Psoas muscle (tissue), 8 donors: ENCODE measurements around the gene THPO. TPM values are rescaled to one million over a fixed set of nuclear protein-coding genes. Genes with fewer than 3 reads are reported as not detected.

Experiments used
- ATAC-seq, 4 donors: fragments of 200-7000 bp; cut with Tn5 transposase; one replicate each; pipeline ENCODE4 v1.9.1; 2020; ENCODE audit warnings: moderate library complexity in 3 of 4, mild to moderate bottlenecking in 2 of 4
- DNase-seq, 2 donors: peaks; one replicate each; pipeline ENCODE4 v3.0.0-alpha.2; 2020
- H3K27ac ChIP-seq: fragments of 200-600 bp; one replicate; pipeline ENCODE4 v1.8.0; 2022
- H3K27me3 ChIP-seq, 3 donors: fragments of 200-600 bp in 1 of 3; one replicate each; pipeline versions ENCODE4 v1.6.1 to v1.8.0; 2013 to 2022; ENCODE audit warnings: low read length in 2 of 3, mild to moderate bottlenecking in 2 of 3, moderate library complexity in 1 of 3; ENCODE audit not compliant: insufficient read depth in 3 of 3
- H3K36me3 ChIP-seq, 2 donors: fragments of 200-600 bp in 1 of 2; one replicate each; pipeline versions ENCODE4 v1.6.1 to v1.8.0; 2013 to 2022; ENCODE audit warnings: low read depth in 1 of 2, mild to moderate bottlenecking in 1 of 2, moderate library complexity in 1 of 2; ENCODE audit not compliant: insufficient read depth in 1 of 2
- H3K4me1 ChIP-seq: fragments of 200-600 bp; one replicate; pipeline ENCODE4 v1.8.0; 2022
- H3K4me3 ChIP-seq: fragments of 200-600 bp; one replicate; pipeline ENCODE4 v1.8.0; 2022; ENCODE audit warnings: mild to moderate bottlenecking
- H3K9me3 ChIP-seq: fragments of 200-600 bp; one replicate; pipeline ENCODE4 v1.8.0; 2022
- CTCF ChIP-seq: fragments of 200-600 bp; IDR thresholded peaks from one replicate; pipeline ENCODE4 v1.8.0; 2022; ENCODE audit warnings: antibody characterized with exemption
- WGBS, 3 donors: extraction: QIAGEN DNeasy Blood & Tissue Kit; methylation state at CpG; one replicate each; pipeline versions ENCODE4 v1.1.6 to v1.1.7; 2013; 5-methylcytosine and 5-hydroxymethylcytosine counted together
- intact Hi-C, 2 donors: fragments of 100-400 bp; cut with DNase I; formaldehyde crosslinking; loops; one replicate each; pipeline versions ENCODE4 v1.11.0 to v1.14.2; 2022
- polyA plus RNA-seq, 3 donors: library from polyadenylated mRNA; stranded (reverse); fragments of 200-250 nt; gene quantifications; one replicate each; pipeline ENCODE4 v1.2.3, GENCODE V29; 2013
- total RNA-seq, 4 donors: library from RNA; stranded (reverse); fragmentation: NEBNext Ultra II Directional in 2 of 4; extraction: Animal tissue kit (Norgen Biotek cat#: 25700) in 2 of 4; gene quantifications; one replicate each; pipeline versions ENCODE4 v1.2.1 to v1.2.4, GENCODE V29; 2021 to 2023
- donor health status: healthy with polysubstance abuse.
- donor health status: DM: no; HTN: no; CAD: no; lungs with moderate emphysema.
- donor health status: Bipolar disorder and iron deficiency.
- donor health status: healthy.
- donor health status: DM: yes; HTN: yes; CAD: no.
- donor health status: DM: no; HTN: no; CAD: no.
- donor health status: DM: no; HTN: no; CAD: no.
- donor health status: DM: yes; HTN: yes; CAD: no.

The THPO gene
- total and polyA plus RNA-seq, 7 donors = 0.49 to 3.0 (median 0.92) TPM

- no peak for DNase-seq
- no peak for ATAC-seq
- H3K27me3 ChIP-seq = no peaks in the 10 kb centered on the region
- intact Hi-C loops = no loop called here
- H3K4me3 ChIP-seq = peak overlapping the region; percentile 96
- peaks cover 0 to 18% of the 10 kb centered on the region in 2 donors for H3K36me3 ChIP-seq
- H3K4me1 ChIP-seq = peaks cover 11% of the 10 kb centered on the region
- whole genome bisulfite sequencing, 3 donors = 8 to 10% (median 8%) methylated on average over 23 to 24 of the region's 24 CpGs
- H3K9me3 ChIP-seq = no peaks in the 10 kb centered on the region
- peak overlapping the region; percentile 98 for H3K27ac ChIP-seq
- TF ChIP-seq CTCF = no peak
Observed at GRCh38 chr3:184360929-184361531, 17.0 kb downstream of the THPO start.

- Histone ChIP-seq H3K4me3 (peak overlapping the region; percentile 96), H3K4me1 (peaks cover 11% of the 10 kb centered on the region), H3K36me3 (peaks cover 0 to 13% of the 10 kb centered on the region in 2 donors), H3K27me3 (no peaks in the 10 kb centered on the region), H3K27ac (no peak overlapping the region), H3K9me3 (no peaks in the 10 kb centered on the region)
- DNase-seq = no peak
- TF ChIP-seq CTCF = no peak
- ATAC-seq = no peak
- intact Hi-C loops = no loop called here
- WGBS, 3 donors = 70 to 76% (median 74%) methylated on average over 12 of the region's 12 CpGs
Observed at GRCh38 chr3:184360070-184360928, 17.7 kb downstream of the THPO start.

GRCh38 chr3:184359610-184360009, 18.4 kb downstream of the THPO start:
- H3K4me3 ChIP-seq = no peak overlapping the region
- no peak overlapping the region for H3K27ac ChIP-seq
- no peaks in the 10 kb centered on the region for H3K27me3 ChIP-seq
- intact Hi-C loops = no loop called here
- H3K4me1 ChIP-seq = peaks cover 11% of the 10 kb centered on the region
- H3K36me3 ChIP-seq = peaks cover 0 to 6% of the 10 kb centered on the region in 2 donors
- H3K9me3 ChIP-seq = no peaks in the 10 kb centered on the region
- WGBS, 3 donors = 66 to 77% (median 68%) methylated on average over 9 of the region's 9 CpGs
- TF ChIP-seq CTCF = no peak
- ATAC-seq (no peak), DNase-seq (no peak)

GRCh38 chr3:184358921-184359350, 19.1 kb downstream of the THPO start:
- intact Hi-C loops = no loop called here

More at GRCh38 chr3:184358921-184359350, 19.1 kb downstream of the THPO start:
- Histone ChIP-seq H3K9me3 (no peaks in the 10 kb centered on the region), H3K4me3 (no peak overlapping the region), H3K4me1 (peaks cover 11% of the 10 kb centered on the region), H3K27me3 (no peaks in the 10 kb centered on the region), H3K27ac (no peak overlapping the region), H3K36me3 (peaks cover 0 to 4% of the 10 kb centered on the region in 2 donors)
- no peak for ATAC-seq
- WGBS, 3 donors = 63 to 73% (median 68%) methylated on average over 13 to 14 of the region's 14 CpGs
- no peak for TF ChIP-seq CTCF
- DNase-seq = no peak
